NOMO-1 treated with dmso at 0.1 percent for 144 hours (cell line): Measurements from ENCODE around the gene TRIM41.
"Not testable (repeated sequence)": the region's sequence is repeated elsewhere in the genome, so short reads cannot be mapped to it uniquely, and the experiment has no call there.

Source experiments
- DNase-seq: peaks from one replicate; lab custom pipeline; 2025; ENCODE audit not compliant: unreplicated experiment; lab: John Stamatoyannopoulos, UW

The TRIM41 gene

GRCh38 chr5:181192337-181193046, 30.6 kb upstream of the TRIM41 start:
- DNase-seq: no peak

GRCh38 chr5:181193656-181194055, 29.4 kb upstream of the TRIM41 start:
- DNase-seq: no peak

GRCh38 chr5:181194489-181195248, 28.4 kb upstream of the TRIM41 start:
- no peak for DNase-seq

- DNase-seq: no peak
Measured at GRCh38 chr5:181195249-181195761, 27.8 kb upstream of the TRIM41 start.

- no peak for DNase-seq
Measured at GRCh38 chr5:181197326-181197951, 25.6 kb upstream of the TRIM41 start.

GRCh38 chr5:181198106-181198685, 24.9 kb upstream of the TRIM41 start:
- no peak for DNase-seq

GRCh38 chr5:181198905-181199519, 24.1 kb upstream of the TRIM41 start:
- no peak for DNase-seq

GRCh38 chr5:181199881-181200638, 23.0 kb upstream of the TRIM41 start:
- DNase-seq: no peak

- no peak for DNase-seq
Measured at GRCh38 chr5:181200816-181201215, 22.3 kb upstream of the TRIM41 start.

- no peak for DNase-seq
Measured at GRCh38 chr5:181203093-181203711, 19.9 kb upstream of the TRIM41 start.

GRCh38 chr5:181203777-181204112, 19.3 kb upstream of the TRIM41 start:
- DNase-seq: no peak

GRCh38 chr5:181204113-181204825, 18.8 kb upstream of the TRIM41 start:
- DNase-seq: no peak

- DNase-seq: no peak
Measured at GRCh38 chr5:181204826-181205760, 18.0 kb upstream of the TRIM41 start, which contains the start of gene TRIM7. TSS of gene TRIM7 (minus strand) at chr5:181205196. CDS start at chr5:181205110, 86 bp downstream.

GRCh38 chr5:181205761-181206649, 17.1 kb upstream of the TRIM41 start:
- DNase-seq: no peak

GRCh38 chr5:181207214-181207959, 15.7 kb upstream of the TRIM41 start:
- no peak for DNase-seq

- no peak for DNase-seq
Measured at GRCh38 chr5:181207960-181208253, 15.2 kb upstream of the TRIM41 start.

- not testable (repeated sequence) for DNase-seq
Measured at GRCh38 chr5:181209006-181209405, 14.1 kb upstream of the TRIM41 start.
